OCI-LY3 (cell line): ENCODE measurements around the gene METTL17.

ENCODE experiments used
- CTCF ChIP-seq: fragments of 200-600, 300-600 bp; sonication (generic); IDR thresholded peaks from 2 replicates; pipeline ENCODE4 v1.5.1; 2014; ENCODE audit warnings: antibody characterized with exemption, low read length, low read depth
- EZH2phosphoT487 ChIP-seq: fragments of 200-600 bp; shearing (Covaris generic); IDR thresholded peaks from 2 replicates; pipeline ENCODE4 v1.6.1; 2018; ENCODE audit warnings: antibody characterized with exemption, mixed run types, low read depth

GRCh38 chr14:21029917-21030316 lies 40.1 kb downstream of the METTL17 start, which contains the start of gene TPPP2:
- TF ChIP-seq CTCF (no peak), EZH2phosphoT487 (no peak)
